Measurements from ENCODE around the gene MTG1.
A peak's percentile ranks its signal among the peaks of the same experiment; 100 is the strongest.
"Not testable (repeated sequence)": the region's sequence is repeated elsewhere in the genome, so short reads cannot be mapped to it uniquely, and the experiment has no call there.

The MTG1 gene

GRCh38 chr10:133431888-133432613, 38.1 kb downstream of the MTG1 start:
- DNase-seq: not testable (repeated sequence)

- DNase-seq: not testable (repeated sequence)
Observed at GRCh38 chr10:133432789-133433188, 38.8 kb downstream of the MTG1 start.

DNA sequence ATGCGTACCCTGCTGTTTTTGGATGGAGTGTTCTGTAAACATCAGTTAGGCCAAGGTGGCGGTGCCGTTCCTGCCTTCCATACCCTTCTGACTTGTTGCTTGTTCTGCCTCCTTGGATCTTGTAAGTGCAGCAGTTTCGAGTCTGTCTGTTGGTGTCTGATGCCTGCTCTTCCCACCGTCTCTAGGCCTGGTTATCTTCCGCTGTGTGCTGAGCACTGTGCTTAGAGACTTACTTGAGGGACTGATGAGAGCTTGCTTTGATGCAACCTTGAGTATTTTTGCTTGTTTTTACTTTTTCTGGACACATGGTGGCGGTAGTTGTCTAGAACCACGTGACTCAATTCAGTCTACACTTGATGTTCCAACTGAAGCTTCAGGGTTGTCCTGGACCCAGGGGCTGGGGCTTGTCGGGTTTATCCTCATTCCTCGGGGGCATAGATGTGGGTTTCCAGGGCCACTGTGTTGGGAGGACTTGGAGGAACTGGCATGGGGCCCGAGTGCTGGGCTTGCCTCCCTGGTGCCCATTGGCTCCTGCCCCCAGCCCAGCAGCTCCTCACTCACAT, 44.8 kb downstream of the MTG1 start:
- peak in 1 of 2 experiments; percentile 38 for DNase-seq

DNA sequence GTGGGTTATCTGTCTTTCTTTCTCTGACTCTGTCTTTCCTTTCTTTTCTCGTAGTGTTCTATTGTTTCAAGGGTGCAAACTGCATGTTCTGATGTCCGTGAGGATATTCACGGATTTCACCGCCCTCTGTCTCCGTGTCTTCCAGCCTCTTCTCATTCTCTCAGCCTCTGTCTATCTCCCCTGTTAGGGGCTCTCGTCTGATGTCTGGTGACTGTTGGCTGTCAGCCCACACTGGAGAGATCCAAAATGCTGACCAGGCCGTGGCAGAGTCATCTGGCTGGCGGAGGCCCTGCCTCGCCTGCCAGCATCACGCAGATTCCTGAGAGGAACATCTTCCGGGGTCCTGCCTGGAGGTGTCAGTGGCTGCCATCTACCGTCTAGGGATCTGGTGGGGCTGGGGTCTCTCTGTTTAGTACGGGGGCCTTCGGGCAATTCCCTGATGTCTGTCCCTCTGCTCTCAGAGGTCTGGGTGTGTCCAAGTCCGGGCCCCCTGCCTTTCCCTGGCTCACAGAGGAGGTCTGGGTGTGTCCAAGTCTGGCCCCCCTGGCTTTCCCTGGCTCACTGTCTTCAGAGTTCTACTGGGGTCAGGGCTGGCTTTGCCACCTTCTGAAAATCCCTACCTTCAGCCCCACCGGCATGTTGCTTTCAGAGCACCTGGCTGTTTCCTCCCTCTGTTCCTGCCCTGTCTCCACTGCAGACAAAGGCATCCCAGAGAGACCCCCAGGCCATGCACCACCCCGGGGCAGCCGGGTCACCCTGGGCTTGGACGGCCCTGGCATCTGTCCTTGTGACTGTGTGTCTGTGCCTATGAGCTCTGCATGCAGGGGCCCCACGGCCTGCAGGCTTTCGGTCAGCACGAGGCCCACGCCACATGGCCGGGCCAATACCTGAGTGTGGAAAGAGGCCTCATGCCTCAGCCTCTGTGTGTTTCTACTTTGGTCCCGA, 45.8 kb downstream of the MTG1 start:
- DNase-seq: no peak

GRCh38 chr10:133440633-133441285, 46.8 kb downstream of the MTG1 start:
- DNase-seq: no peak

GRCh38 chr10:133441356-133441755, 47.4 kb downstream of the MTG1 start:
- not testable (repeated sequence) for DNase-seq

- no peak for DNase-seq
Observed at GRCh38 chr10:133441780-133442179, 47.8 kb downstream of the MTG1 start.

- DNase-seq: no peak
Observed at GRCh38 chr10:133442191-133442966, 48.4 kb downstream of the MTG1 start.

DNA sequence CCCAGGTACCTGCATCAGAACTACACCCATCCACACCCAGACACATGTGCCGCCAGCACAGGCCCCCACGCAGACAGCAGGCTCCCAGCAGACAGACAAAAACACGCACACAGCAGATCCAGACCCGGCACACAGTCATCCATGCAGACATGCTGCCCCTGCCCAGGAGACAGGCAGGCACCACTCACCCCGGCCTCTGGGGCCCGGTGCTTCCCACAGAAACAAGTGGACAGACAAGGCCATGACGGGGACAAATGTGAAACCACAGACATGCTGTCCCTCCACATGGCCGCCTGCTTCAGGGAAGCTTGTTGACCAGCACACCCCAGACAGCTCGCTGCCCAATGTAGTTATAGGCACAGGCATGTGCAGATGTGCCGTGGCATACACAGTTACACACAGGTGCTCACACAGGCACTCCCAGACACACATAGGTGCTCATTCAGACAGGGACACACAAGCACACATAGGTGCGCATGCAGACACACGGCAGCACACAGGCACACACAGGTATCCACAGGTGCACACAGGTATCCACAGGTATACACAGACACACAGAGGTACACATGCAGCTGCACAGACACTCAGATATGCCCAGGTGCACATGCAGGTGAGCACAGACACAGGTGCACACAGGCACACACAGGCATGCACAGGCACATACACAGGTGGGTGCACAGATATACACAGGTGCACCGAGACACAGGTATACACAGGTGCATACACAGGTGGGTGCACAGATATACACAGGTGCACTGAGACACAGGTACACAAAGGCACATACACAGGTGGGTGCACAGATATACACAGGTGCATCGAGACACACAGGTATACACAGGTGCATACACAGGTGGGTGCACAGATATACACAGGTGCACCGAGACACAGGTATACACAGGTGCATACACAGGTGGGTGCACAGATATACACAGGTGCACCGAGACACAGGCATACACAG, 49.3 kb downstream of the MTG1 start:
- no peak for DNase-seq

DNA sequence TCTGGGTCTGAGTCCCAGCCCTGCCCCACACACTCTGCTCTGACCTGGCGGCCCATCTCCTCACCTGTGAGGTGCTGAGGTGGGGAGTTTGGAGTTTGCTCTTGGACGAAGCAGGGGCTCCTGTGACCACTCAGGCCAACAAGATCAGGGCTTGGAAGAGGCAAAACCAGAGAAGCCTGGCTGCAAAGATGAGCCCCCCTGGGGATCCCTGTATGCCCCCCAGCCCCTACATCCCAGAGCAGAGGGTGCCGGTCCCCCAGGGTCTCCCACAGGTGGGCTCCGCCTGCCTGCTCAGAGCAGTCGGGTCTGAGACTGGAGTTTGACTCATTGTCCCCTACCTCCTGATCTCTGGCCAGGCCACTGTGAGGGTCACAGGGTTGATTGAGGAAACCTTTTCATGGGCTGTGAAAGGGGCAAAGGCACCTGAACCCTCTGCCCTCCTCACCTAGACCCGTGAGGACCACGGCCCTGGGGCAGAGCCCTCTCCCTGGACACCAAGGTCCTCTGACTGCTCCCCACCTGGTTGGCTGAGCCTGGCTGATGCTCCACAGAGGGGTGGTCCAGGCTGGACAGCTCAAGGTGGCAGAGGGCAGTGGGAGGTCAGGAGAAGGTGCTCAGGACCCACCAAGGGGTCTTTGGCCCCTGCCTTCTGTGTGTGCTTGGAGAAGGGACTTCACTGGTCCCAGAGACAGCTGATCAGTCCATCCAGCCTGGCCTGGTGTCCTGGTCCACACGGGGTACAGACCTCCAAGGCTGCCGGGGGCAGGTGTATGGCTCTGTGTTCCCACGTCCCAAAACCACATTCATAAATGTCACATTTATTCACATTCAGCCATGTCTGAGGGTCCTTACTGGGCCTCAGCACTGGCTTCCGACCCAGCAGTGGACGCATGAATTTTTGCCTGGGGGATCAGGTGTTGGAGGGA, 50.6 kb downstream of the MTG1 start:
- no peak for DNase-seq

- DNase-seq: no peak
Observed at GRCh38 chr10:133445268-133445732, 51.3 kb downstream of the MTG1 start.

DNA sequence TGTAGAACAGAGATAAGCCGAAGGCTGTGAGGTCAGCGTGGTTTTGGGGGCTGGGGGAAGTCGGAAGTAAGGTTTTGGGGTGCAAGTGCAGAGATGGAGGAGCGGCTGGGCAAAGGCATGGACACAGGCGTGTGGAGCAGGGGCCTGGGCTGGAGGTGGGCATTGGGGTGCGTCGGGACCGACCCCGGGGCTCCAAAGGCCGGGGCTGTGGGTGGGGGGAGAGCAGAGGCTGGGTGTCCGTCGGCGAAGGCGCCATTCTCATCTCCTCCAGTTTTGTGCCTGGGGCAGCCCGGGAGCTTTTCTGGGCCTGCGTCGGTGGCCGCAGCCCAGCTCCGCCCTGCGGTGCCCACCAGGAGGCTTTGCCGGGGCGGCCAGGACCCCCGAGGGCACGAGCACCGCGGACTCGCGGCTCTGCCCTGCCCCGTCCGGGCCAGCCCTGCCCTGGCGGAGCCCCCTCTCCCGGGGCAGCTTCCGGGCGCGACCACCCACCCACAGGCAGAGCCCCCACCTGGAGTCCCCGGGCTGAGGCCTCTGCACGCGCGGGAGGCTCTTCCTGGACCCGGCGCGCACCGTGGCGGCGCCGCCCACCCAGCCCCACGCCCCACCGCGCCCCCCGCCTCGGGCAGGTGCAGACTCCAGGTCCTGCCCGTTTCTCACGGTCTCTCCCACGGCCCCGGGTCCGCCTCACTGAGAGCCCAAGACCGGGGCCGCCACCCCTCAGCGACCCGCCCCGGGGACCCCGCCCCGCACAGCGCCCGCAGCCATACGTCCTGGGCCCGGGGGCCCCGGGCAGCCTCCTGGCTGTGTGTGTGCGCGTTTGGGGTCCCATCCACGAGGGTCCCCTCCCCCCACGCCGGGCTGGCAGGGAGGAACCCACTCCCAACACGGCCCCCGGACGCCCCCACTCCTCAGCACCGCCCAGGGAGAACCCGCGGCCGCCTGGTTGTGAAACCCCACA, 52.1 kb downstream of the MTG1 start:
- DNase-seq: no peak

DNA sequence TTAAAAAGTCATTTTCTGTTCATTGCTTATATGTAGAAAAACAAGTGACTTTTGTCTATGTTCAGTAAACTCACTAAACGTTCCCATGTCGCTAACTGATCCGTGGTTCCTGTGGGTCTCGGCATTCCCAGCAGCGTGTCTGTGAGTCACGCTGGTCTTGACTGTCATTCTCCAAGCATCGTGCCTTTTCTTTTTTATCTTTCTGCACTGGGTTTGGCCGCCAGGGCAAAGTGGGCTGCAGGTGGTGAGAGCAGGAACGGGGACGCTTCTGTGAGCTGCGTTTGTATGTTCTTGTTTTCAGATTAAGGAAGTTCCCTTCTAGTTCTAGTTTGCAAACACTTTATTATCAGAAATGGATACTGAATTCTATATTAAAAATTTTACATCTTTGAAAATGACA, 53.0 kb downstream of the MTG1 start:
- no peak for DNase-seq

- no peak for DNase-seq
Observed at GRCh38 chr10:133448120-133448519, 54.2 kb downstream of the MTG1 start.

DNA sequence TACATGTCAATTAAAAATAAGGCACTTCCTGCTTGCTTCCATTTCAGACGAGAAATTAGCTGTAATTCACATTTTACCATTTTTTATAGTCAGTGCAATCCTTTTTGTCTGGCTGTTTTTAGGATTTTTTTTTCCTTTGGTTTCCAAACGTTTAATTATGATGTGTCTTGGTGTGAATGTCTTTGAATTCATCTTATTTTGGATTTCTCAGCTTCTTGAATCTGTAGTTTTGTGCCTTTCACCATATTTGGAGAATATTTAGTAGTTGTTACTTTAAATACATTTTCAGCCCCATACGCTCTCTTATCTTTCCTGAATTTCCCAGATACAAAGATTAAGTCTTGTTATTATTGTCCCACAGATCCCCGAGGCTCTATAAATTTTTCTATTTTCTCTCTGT, 57.4 kb downstream of the MTG1 start:
- DNase-seq: no peak

DNA sequence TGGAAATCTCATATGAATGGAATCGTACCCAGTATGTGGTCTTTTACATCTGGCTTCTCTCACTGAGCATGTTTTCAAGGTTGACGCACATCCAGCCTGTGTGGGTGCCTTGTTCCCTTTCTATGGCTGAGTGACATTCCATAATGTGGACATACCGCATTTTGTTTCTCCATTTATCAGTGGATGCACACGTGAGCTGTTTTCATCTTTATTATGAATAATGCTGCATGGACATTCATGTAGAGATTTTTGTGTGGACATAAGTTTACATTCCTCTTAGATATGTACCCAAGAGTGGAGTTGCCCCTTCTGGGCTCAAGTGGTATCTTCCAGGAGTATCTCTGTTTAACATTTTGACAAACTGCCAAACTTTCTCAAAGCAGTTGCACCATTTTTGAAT, 58.5 kb downstream of the MTG1 start:
- no peak for DNase-seq

DNA sequence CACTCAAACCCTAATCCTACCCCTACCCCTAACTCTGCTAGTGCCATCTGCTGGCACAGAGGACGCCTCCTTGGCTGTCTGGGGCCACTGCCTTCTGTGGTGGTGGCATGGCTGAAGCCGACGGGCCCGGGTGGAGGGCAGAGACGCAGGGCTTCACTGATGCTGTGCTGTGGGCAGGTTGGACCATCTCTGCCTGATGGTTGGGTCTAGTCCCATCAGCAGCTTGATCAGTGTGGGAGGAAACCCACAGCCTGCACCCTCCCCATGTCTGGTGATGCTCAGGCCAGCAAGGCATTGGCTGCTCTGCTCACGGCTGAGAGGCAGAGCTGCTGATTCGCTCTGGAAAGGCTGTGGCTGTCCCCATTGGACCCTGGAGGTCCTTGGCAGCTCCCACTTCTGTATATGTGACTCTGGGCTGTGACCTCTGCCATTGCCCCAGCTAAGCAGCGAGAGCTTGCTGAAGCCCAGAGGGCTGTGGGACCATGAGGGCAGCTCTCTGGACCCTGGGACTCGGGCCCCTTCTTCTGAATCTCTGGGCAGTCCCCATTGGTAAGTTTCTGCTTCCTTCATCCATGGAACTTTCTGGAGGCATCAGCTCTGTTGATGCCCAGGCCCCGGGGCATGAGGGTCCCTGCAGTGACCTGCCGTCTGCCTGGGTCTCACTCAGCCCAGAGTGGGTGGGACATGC, 59.7 kb downstream of the MTG1 start, which contains the start of gene SCART1:
TSS of gene SCART1 (plus strand) at position 430 of the 688 bp plus-strand sequence. CDS start at position 483, 53 bp downstream.
- no peak for DNase-seq

Measured in SHP77 (cell line).